ENCODE data around the gene SPG21. TPM values are rescaled to one million over a fixed set of nuclear protein-coding genes. Genes with fewer than 3 reads are reported as not detected.

The SPG21 gene
- total and polyA plus RNA-seq, 3 donors from 2014 or later = 76.2 to 98.8 (median 85.5) TPM

GRCh38 chr15:64960153-64960552 is 29.6 kb downstream of the SPG21 start:
- WGBS, 2 donors = 91 to 96% methylated on average over 6 of the region's 6 CpGs
- H3K4me3 ChIP-seq = no peak overlapping the region
- no peaks in the 10 kb centered on the region for H3K36me3 ChIP-seq (ENCODE audit: low read depth, missing control alignments)
- TF ChIP-seq POLR2A (IDR thresholded peaks at IDR 0.05) = no peak
- no peak for TF ChIP-seq CTCF (IDR thresholded peaks at IDR 0.05)
- no peak for DNase-seq
- intact Hi-C loops (cut with DNase I; ENCODE audit: low total_unique reads) = no loop called here
- H3K9me3 ChIP-seq = no peaks in the 10 kb centered on the region
- H3K4me1 ChIP-seq = no peaks in the 10 kb centered on the region
- H3K27ac ChIP-seq = no peak overlapping the region
- H3K27me3 ChIP-seq = no peaks in the 10 kb centered on the region

- no peak overlapping the region for H3K27ac ChIP-seq
- H3K27me3 ChIP-seq = no peaks in the 10 kb centered on the region
- DNase-seq = no peak
- intact Hi-C loops (cut with DNase I; ENCODE audit: low total_unique reads) = no loop called here
- WGBS, 2 donors = 91 to 95% methylated on average over 9 of the region's 9 CpGs
- no peaks in the 10 kb centered on the region for H3K4me1 ChIP-seq
- no peak for TF ChIP-seq POLR2A (IDR thresholded peaks at IDR 0.05)
- no peak for TF ChIP-seq CTCF (IDR thresholded peaks at IDR 0.05)
- H3K9me3 ChIP-seq = no peaks in the 10 kb centered on the region
- H3K4me3 ChIP-seq = no peak overlapping the region
- H3K36me3 ChIP-seq (ENCODE audit: low read depth, missing control alignments) = no peaks in the 10 kb centered on the region
These were observed 30.6 kb downstream of the SPG21 start for GRCh38 chr15:64959128-64959527.

GRCh38 chr15:64954395-64954794 is 35.3 kb downstream of the SPG21 start:
- WGBS, 2 donors = 89 to 91% methylated on average over 2 of the region's 3 CpGs
- Histone ChIP-seq H3K4me3 (no peak overlapping the region), H3K27me3 (no peaks in the 10 kb centered on the region), H3K27ac (no peak overlapping the region), H3K4me1 (no peaks in the 10 kb centered on the region), H3K36me3 (ENCODE audit: low read depth, missing control alignments) (no peaks in the 10 kb centered on the region), H3K9me3 (no peaks in the 10 kb centered on the region)
- intact Hi-C loops (cut with DNase I; ENCODE audit: low total_unique reads) = no loop called here
- TF ChIP-seq POLR2A (IDR thresholded peaks at IDR 0.05) (no peak), CTCF (IDR thresholded peaks at IDR 0.05) (no peak)
- DNase-seq = no peak

- Histone ChIP-seq H3K27ac (no peak overlapping the region), H3K27me3 (no peaks in the 10 kb centered on the region), H3K4me1 (no peaks in the 10 kb centered on the region), H3K9me3 (no peaks in the 10 kb centered on the region), H3K36me3 (ENCODE audit: low read depth, missing control alignments) (no peaks in the 10 kb centered on the region), H3K4me3 (no peak overlapping the region)
- 93 to 97% methylated on average over 2 of the region's 2 CpGs for WGBS, 2 donors
- DNase-seq = no peak
- intact Hi-C loops (cut with DNase I; ENCODE audit: low total_unique reads) = no loop called here
- no peak for TF ChIP-seq POLR2A (IDR thresholded peaks at IDR 0.05)
- no peak for TF ChIP-seq CTCF (IDR thresholded peaks at IDR 0.05)
These were observed 37.8 kb downstream of the SPG21 start for GRCh38 chr15:64951777-64952418.

- intact Hi-C loops (cut with DNase I; ENCODE audit: low total_unique reads) = no loop called here
- TF ChIP-seq CTCF (IDR thresholded peaks at IDR 0.05) = no peak
- no peak for TF ChIP-seq POLR2A (IDR thresholded peaks at IDR 0.05)
- no peaks in the 10 kb centered on the region for H3K36me3 ChIP-seq (ENCODE audit: low read depth, missing control alignments)
- no peak overlapping the region for H3K4me3 ChIP-seq
- H3K4me1 ChIP-seq = no peaks in the 10 kb centered on the region
- WGBS, 2 donors = 80 to 81% methylated on average over 6 of the region's 6 CpGs
- H3K27me3 ChIP-seq = no peaks in the 10 kb centered on the region
- no peak for DNase-seq
- no peak overlapping the region for H3K27ac ChIP-seq
- no peaks in the 10 kb centered on the region for H3K9me3 ChIP-seq
These were observed 38.8 kb downstream of the SPG21 start for GRCh38 chr15:64950888-64951287.
